ENCODE measurements around the gene SLC1A7.

SLC1A7 gene

DNA sequence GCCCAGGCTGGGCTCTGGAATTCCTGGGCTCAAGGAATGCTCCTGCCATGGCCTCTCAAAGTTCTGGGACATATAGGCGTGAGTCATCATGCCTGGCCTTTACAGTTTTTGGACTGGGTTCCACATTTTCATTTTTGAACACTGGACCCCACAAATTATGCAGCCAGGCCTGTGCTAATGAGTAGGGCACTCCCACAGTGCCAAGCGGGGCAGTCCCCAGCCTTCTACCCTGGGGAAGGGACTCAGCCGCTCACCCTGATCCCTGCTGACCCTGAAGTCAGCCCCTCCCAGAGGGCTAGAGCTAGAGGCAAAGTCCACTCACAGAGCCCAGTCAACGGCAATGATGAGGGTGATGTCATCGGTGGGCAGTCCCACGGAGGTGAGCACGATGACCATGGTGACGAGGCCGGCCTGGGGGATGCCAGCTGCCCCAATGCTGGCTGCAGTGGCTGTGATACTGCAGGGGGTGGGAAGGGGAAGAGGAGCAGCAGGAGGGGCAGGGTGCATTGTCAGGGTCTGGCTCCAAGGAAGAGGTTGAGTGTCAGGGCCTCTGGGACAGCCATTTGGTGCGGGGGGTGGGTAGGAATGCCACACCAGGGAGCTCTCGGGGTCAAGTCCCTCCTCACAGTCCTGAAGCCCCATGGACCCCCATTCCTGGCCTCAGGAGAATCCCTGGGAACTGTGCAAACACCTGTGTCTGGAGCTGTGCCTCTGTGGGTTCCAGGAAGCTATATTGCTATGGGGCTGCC, 52.8 kb downstream of the SLC1A7 start:
- DNase-seq, result no peak

DNA sequence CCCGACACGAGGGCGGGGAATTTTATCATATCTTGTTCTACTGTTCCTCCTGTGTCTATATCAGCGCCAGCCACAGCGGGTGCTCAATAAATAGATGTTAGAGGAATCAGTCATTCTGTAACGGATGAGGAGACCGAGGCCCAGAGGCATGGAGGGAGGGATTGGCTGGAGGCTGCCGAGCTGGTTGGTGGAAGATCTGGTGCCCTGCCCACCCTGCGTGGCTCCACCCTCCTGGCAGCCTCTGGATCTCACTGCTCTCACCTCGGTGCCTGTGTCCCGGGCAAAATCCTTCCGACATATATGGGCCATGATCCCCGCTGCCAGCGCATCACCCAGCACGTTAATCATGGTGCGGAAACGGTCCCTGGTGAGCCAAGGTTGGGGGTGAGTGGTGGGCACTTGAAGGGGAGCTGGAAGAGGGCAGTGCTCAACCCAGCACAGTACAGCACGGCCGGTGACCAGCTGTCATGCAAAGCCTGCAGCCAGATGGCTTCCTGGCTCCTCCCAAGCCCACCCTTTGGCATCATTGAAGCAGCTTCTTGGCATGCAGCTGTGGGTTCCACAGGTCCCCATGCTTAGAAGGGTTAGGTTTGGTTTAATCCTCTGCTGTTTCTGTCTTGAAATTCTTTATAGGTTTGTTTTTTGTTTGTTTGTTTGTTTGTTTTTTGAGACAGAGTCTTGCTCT, 53.7 kb downstream of the SLC1A7 start:
- DNase-seq, result no peak

DNA sequence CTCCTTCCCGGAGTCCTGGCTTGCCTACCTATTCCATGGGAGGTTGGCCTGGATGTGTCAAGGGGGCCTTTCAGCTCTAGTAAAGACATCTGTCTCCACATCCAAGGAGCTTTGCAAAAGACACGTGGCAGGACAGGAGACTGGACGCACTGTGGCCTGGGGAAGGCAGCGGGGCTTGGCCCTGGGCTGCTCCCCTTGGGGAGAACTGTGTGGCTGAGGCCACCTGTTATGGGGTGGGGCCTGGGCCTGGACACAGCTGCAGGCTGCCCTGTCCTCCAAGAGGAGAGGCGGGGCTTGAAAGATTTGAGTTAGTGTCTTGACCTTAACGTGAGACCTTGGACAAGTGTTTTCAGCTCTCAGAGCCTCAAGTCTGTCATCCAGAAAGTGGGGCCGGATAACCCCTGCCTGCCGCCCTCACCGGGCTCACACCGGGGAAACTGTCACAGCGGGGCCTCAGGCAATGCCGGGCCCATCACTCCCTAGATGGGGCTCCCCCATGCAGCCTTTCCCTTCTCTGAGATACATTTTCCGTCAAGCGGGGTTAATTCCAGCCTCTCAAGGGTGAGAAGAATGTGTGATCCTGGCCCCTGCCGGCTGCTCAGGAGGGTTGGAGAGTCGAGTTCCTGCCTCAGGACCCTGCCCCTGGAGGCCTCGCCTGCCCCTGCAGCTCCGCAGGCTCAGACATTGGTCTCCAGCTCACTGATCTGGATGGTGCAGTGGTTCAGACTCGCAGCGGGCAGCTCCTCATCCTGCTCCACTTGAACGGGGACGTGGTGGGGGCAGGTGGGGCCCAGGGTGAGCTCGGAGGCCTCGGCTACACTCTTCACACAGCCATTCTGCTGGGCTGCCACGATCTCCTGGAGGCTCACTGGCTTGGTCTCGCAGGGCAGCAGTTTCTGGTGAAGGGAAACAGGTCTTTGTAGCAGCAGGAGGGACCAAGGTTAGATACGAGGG, 54.8 kb downstream of the SLC1A7 start:
- no peak for DNase-seq

DNA sequence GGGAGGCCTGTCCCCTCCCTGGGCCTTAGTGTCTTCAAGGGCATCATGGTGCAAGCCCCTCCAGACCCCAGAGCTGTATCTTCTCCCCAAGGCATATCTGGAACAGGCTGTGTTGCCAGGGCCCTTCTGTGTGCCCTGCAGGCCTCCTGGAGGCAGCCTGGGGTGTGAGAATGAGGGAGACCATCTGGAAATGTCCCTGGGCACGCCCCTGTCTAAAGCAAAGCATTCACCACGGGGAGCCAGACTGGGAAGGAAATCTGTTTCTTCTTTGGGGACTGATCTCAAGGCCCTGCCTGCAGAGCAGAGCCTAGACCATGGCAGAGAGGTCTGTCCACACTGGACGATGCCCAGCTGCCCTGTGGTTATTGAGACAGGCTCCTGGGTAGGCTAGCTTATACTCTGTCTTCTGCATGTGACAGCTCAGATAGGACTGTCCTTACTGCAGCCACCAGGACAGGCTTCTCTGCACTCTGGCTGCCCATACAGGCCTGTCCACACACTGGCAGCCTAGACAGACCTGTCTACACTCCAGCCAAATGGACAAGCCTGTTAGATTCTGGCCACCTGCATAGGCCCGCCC, 55.9 kb downstream of the SLC1A7 start:
- DNase-seq, result no peak

DNA sequence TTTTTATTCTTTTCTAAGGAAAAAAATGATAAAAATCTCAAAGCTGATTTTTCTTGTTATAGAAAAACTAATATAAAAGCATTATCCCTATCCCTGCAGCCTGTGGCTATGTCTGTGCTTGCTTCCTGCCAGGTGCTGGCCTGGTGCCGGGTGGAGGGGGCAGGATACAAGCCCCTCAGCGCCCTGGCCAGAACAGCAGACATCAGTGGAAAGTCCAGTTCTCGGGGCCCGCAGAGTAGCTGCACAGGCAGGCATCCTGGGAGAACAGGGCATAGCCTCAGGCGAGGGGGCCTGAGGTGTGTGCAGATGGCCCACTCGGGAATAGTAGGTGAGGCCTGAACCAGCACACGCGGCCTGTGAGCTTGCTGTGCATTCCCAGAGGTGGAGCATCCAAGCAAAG, 57.0 kb downstream of the SLC1A7 start:
- no peak for DNase-seq

DNA sequence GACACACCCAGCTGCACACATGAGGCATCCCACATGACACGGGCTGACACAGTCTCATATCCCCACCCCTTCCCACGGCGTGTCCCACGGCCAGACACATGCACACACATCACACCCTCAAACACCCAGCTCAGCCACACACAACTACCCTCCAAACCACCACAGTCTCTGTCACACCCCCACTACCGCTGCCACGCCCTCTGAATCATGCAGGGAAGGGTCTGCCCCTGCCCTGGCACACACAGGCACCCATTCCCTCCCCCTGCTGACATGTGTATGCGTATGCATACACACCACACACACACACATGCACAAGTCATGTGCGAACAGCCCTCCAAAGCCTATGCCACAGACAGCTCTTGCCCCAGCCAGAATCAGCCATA, 57.9 kb downstream of the SLC1A7 start:
- no peak for DNase-seq

- DNase-seq, result no peak
Measured at GRCh38 chr1:53083636-53084588, 58.5 kb downstream of the SLC1A7 start.

DNA sequence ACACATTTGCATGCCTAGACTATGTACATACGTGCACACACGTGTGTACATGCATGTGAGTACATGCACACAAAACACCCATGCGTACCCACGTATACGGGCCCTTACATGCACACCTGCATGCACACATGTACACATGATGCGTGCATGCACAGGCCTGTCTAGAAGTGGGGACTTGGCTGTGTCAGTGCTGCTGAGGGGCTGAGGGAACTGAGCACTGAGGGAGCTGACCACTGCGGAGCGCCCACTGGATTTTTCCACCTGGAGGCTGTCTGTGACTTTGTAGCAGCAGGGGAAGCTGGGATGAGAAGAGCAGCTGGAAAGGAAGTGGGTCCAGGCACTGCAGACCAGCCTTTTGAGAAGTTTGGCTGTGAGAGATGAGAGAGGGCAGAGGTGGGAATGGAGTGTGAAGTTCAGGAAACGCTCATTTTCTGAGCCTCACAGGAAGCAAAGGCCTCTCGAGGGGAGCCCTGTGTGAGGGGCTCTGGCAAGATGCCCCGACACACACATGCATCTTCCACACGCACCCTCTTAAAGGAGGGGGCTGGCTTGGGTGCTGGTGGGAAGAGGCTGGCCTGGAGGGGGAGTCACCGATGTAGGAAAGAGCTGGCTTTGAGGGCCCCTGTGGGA, 59.5 kb downstream of the SLC1A7 start:
- DNase-seq, result no peak

GRCh38 chr1:53081384-53082066, 60.9 kb downstream of the SLC1A7 start:
- DNase-seq, result no peak

DNA sequence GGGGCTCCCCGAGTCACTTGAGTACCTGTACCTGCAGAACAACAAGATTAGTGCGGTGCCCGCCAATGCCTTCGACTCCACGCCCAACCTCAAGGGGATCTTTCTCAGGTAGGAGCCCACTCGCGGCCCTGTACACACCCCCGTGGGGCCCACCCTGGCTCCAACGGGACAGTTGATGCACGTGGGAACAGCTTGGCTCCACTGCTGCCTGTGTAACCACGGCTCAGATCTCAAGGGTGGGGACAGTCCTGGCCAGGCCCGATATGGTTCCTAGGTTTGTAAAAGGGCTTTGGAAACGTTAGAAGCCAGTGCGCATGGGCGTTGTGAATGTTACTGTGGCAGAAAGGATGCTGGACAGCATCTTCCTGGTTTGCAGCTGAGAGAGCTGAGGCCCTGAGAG, 61.7 kb downstream of the SLC1A7 start:
- no peak for DNase-seq

DNA sequence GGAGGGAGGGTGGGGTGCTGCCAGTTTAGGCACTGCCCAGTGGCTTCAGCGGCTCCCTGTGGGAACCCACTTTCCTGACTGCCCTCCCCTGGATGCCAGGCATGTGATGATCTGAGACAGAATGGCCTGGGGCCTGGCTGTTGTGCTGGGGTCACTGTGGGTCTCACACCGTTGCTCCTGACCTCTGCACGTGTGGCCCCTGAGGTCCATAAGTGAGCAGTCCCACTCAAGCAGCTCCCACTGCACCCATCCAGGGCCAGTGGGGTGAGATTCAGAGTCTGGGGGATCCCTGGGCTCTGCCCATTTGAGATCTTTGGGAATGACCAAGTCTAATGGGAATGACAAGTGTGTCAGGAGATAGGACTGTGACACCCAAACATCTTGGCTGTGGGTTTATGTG, 62.4 kb downstream of the SLC1A7 start:
- DNase-seq, result no peak

DNA sequence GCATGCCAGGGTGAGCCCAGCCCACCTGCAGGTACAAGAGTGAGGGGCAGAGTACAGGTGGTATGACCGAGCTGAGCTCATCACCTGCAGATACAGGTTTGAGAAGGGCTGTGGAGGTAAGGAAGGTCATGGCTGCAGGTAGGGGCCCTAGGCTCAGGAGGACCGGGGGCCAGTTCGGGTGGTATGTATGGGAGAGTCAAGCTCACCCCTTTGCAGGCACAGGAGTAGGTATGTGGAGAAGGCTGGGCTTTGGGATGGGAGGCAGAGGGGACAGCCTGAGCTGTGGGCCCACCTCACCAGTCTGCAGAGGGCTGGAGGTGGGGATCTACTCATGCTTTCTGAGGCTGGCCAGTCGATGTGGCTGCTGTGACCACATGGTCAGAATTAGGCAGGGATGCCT, 63.2 kb downstream of the SLC1A7 start:
- no peak for DNase-seq

DNA sequence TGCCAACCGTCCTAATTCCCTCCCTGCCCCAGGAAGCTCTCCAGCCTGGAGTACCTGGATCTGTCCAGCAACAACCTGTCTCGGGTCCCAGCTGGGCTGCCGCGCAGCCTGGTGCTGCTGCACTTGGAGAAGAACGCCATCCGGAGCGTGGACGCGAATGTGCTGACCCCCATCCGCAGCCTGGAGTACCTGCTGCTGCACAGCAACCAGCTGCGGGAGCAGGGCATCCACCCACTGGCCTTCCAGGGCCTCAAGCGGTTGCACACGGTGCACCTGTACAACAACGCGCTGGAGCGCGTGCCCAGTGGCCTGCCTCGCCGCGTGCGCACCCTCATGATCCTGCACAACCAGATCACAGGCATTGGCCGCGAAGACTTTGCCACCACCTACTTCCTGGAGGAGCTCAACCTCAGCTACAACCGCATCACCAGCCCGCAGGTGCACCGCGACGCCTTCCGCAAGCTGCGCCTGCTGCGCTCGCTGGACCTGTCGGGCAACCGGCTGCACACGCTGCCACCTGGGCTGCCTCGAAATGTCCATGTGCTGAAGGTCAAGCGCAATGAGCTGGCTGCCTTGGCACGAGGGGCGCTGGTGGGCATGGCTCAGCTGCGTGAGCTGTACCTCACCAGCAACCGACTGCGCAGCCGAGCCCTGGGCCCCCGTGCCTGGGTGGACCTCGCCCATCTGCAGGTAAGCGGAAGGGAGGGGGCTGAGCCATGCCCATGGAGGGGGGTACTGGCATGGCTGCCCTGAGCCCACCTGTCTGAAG, 63.9 kb downstream of the SLC1A7 start:
- no peak for DNase-seq

DNA sequence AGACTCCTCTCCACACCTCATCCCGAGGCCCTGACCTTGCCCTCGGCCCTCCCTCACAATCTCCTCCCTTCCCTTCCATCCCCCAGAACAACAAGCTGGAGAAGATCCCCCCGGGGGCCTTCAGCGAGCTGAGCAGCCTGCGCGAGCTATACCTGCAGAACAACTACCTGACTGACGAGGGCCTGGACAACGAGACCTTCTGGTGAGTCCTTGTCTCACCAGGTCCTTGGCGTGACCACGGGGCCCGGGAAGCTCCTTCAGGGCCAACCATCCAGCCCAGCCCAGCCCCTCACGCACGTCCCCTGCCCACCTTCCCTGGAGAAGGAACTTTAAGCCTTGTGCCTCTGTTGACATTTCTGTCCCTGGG, 64.9 kb downstream of the SLC1A7 start:
- DNase-seq, result no peak

DNA sequence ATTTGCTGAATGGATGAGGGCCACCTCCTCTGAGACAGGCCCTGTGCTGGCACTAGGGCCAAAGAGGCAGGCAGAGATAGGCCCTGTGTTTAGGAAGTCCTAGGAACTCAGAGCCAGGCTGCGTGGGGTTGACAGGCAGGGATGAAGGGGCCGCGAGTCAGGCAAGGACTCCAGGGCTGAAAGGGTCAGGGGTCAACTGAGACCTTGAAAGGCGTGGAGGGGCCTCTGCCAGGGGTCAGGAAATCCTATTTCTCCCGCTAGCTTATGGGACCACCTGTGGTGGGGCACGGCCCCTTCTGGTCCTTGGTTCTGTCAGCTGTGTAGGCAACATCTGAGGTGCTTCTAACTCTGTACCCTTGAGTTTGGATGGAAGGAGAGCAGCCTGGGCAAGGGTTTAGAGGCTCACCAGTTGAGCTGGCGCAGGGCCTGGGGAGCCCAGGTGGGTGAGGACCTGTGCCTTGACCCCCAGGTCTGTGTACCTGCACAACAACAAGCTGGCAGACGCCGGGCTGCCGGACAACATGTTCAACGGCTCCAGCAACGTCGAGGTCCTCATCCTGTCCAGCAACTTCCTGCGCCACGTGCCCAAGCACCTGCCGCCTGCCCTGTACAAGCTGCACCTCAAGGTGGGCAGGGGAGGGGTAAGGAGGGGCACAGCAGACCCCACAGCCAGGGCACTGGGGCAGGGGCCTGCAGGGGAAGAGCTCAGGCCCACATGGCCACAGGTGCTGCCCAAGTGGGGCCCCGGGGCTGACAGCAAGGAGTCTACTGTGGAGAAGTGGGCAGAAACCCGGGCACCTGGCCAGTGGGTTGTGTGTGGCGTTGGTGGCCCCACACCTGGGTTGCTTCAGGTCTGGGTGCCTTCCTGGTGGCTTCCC, 65.5 kb downstream of the SLC1A7 start:
- no peak for DNase-seq

DNA sequence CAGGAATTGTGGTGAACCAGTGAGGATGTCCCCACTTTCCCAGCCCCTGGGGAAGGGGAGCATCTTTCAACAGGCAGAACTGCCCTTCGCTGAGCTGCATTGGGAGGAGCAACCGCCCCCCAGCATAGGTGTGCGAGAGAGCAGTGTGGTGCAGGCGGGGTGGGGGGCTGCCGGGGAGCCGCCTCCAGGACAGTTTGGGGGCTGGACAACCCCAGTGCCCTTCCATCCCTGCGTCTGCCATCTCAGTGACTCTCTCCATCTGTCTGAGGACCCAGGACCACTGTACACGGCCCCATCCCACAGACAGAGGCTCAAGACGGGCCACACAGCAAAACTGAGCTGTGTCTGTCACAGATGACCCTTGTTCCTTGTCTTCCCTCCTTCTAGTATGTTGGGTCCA, 66.3 kb downstream of the SLC1A7 start:
- no peak for DNase-seq

- no peak for DNase-seq
Measured at GRCh38 chr1:53075761-53076163, 66.7 kb downstream of the SLC1A7 start.

DNA sequence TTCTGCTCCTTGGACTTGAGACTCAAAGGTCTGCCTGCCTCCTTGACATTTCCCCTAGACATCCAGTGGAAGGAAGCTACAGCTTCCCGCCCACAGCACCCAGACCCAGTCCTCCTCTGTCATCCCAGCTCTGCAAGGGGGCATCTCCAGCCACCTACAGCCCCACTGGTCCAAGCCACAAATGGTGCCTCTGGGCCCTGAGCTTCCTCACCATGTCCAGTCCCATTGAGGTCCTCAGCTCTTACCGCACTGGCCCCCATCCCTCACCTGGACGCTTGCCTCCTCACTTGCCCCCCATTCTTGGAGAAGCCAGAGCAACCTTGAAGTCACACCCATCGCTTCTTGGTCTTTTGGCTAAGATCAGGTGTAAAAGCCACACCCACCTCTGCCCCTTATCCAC, 67.2 kb downstream of the SLC1A7 start:
- no peak for DNase-seq
